Ishikawa (cell line): ENCODE results near the gene HPCAL4.

Experiments used
- NFIC ChIP-seq: IDR thresholded peaks from 2 replicates; pipeline ENCODE4 v1.6.1; 2012
- TAF1 ChIP-seq: IDR thresholded peaks from 2 replicates; pipeline ENCODE4 v1.6.1; 2012; ENCODE audit warnings: low read depth, mild to moderate bottlenecking
- TCF12 ChIP-seq: IDR thresholded peaks from 2 replicates; pipeline ENCODE4 v1.6.1; 2012; ENCODE audit warnings: low read depth

DNA sequence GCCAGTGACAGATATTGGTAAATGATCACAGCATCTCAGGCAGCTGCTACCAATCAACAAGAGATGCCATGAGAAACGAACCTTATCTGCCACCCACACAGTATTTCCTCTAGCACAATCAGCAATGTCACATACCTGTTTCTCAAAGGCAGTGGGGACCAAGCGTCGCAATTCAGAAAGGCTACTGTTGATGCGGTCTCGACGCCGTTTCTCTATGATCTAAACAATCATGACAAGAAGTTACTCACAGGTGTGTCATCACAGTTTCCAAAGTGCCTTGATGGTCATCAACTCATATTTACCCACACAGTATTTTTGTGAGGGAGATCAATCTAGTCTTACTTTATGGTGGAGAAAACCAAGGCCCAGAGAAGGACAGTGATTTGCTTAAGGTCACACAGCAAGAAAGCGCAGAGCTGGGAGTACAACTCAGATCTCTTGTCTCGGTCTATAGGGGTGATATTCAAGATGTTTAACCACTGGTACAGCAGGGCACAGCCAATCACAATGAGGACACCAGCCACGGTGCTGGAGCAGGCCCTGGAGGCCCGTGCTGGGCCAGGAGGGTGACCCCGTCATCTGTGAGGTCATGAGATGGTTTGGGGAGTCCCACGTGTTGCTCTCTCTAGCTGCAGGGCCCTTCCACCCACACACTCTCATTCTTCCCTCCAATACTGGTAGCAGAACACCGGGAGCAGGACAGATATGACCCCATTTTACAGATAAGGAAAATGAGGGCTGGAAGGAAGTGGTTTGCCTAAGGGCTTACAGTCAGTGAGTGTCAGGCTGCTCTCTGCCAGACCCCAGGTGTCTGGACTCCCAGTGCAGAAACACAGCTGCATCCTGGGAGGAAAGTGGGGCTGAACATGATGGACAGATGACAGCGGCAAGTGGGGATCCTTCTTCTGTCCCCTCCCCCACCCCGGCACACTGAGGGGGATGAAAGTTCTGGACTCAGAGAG lies 59.6 kb downstream of the HPCAL4 start:
- TF ChIP-seq TCF12 (no peak), TAF1 (no peak), NFIC (no peak)
